HTR-8/SVneo (cell line): ENCODE measurements around the gene WDR4.
"Not testable (repeated sequence)": the region's sequence is repeated elsewhere in the genome, so short reads cannot be mapped to it uniquely, and the experiment has no call there.

Experiments
- DNase-seq: peaks from one replicate; pipeline ENCODE4 v3.0.0; 2011; ENCODE audit warnings: low spot score, mixed read lengths; ENCODE audit not compliant: insufficient read length
- FAIRE-seq: peaks from 2 replicates; lab custom pipeline; 2011; peaks lifted over from hg19 to GRCh38; lab: Jason Lieb, UNC

Gene WDR4

GRCh38 chr21:42820616-42821465, 58.5 kb downstream of the WDR4 start:
- FAIRE-seq (no peak), DNase-seq (no peak)

DNA sequence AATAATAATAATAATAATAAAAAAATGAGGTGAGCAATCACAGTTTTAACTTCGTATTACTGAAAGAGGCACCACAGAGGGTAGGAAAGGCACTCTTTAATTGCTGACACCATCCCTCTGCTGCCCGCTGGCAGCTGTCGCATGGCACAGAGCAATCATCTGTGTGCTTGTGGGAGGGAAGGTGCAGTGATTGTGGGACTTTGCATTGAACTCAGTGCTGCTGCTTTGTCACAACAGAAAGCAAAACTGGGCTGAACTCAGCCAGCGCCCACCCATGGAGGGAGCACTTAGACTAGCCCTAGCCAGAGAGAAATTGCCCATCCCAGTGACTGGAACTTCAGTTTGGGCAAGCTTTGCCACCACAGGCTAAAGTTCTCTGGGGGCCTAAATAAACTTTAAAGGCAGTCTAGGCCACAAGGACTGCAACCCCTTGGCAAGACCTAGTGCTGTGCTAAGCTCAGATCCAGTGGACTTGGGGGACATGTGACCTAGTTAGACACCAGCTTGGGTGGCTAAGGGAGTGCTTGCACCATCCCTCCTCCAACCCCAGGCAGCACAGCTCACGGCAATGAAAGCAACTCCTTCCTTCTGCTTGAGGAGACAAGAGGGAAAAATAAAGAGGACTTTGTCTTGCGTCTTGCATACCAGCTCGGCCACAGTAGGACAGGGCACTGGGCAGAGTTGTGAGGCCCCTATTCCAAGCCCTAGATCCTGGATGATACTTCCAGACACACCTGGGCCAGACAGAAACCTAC, 59.3 kb downstream of the WDR4 start:
- DNase-seq (no peak), FAIRE-seq (no peak)

- FAIRE-seq (no peak), DNase-seq (no peak)
Measured at GRCh38 chr21:42818328-42818749, 61.0 kb downstream of the WDR4 start.

DNA sequence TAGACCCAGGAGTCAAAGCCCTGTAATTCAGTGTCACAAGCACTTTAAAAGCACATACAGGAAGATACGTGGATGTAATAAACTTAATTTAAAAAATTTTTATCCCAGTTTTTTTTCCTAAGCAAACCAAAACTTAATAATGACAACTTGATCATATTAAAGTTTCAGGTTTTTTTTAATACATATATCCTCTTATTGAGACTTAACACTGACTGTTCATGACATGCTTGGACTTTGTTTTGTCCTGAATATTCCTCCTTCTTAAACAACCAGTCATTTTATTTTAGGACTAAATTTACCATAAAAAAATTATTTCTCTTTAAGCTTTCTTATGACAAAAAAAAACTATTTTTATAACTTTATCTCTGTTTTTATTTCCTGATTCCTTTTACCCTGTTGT, 64.1 kb downstream of the WDR4 start:
- FAIRE-seq, result no peak
- no peak for DNase-seq

GRCh38 chr21:42812528-42813241, 66.7 kb downstream of the WDR4 start:
- FAIRE-seq, result not testable (repeated sequence)

GRCh38 chr21:42811960-42812359, 67.4 kb downstream of the WDR4 start:
- DNase-seq, result no peak
- FAIRE-seq, result no peak

More at GRCh38 chr21:42812528-42813241, 66.7 kb downstream of the WDR4 start:
- not testable (repeated sequence) for DNase-seq

GRCh38 chr21:42809577-42810475, 69.5 kb downstream of the WDR4 start:
- FAIRE-seq, result peak; percentile 23

GRCh38 chr21:42809171-42809570, 70.2 kb downstream of the WDR4 start:
- DNase-seq, result no peak
- FAIRE-seq, result no peak

More at GRCh38 chr21:42809577-42810475, 69.5 kb downstream of the WDR4 start:
- no peak for DNase-seq

GRCh38 chr21:42807938-42808613, 71.3 kb downstream of the WDR4 start:
- DNase-seq, result no peak

GRCh38 chr21:42807293-42807895, 71.9 kb downstream of the WDR4 start:
- FAIRE-seq, DNase-seq: not testable (repeated sequence)

More at GRCh38 chr21:42807938-42808613, 71.3 kb downstream of the WDR4 start:
- FAIRE-seq, result no peak

GRCh38 chr21:42806509-42807140, 72.7 kb downstream of the WDR4 start:
- FAIRE-seq (no peak), DNase-seq (no peak)

DNA sequence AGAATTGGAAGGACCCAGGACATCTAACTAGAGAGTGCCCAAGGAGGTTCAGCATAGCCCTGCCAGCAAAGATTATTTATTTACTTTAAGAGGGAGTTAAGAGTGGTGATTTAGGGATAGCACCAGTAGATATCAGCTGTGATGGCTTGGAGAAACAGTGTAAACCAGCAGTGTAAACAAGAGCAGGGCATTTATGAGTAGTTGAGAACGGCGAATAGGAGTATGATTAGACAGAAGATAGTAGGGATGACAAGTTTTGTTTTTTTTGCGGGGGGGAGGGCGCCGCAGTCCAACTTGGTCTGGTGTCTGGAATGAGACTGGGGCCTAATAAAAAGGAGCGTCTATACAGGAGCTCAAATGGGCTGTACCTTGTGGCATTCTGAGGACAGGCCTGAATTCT, 77.7 kb downstream of the WDR4 start:
- FAIRE-seq, DNase-seq: not testable (repeated sequence)

- FAIRE-seq (no peak), DNase-seq (no peak)
Measured at GRCh38 chr21:42799948-42800347, 79.4 kb downstream of the WDR4 start.

DNA sequence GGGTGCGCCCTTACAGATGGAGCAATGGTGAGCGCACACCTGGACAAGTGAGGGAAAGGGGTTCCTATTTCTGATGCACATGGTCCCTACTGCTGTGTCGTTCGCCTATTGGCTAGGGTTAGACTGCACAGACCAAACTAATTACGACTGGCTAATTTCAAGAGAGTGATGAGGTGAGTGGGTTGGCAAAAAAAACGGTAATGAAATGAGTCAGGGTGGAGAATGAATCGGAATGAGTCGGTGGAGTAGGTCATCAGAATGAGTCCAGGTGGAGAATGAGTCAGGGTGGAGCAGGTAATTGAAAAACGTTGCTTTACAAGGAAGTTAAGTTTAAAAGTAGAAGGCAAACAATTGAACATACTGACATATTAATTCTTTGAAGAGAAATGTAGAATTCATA, 79.8 kb downstream of the WDR4 start:
- FAIRE-seq (no peak), DNase-seq (no peak)
